K562 (cell line): ENCODE results near the gene VEGFB. TPM values are rescaled to one million over a fixed set of nuclear protein-coding genes. Genes with fewer than 3 reads are reported as not detected.

Experiments used
- BCOR ChIP-seq: fragments of 450-650 bp; IDR thresholded peaks from 2 replicates; pipeline ENCODE4 v1.6.1; 2016
- CAMTA2 ChIP-seq: fragments of 250-450 bp; sonication (Bioruptor Pico); conservative IDR thresholded peaks from 2 replicates; pipeline ENCODE4 v1.5.1; 2022
- CBX8 ChIP-seq: fragments of 200-600 bp; sonication (generic); IDR thresholded peaks from 2 replicates; pipeline ENCODE4 v1.6.1; 2012; ENCODE audit warnings: borderline replicate concordance, mixed run types, low read depth, mild to moderate bottlenecking, moderate library complexity, mixed read lengths, low read length, control low read depth, inconsistent platforms; ENCODE audit not compliant: poor library complexity, severe bottlenecking; ENCODE audit errors: extremely low read depth
- ERF ChIP-seq: fragments of 450-650 bp; formaldehyde crosslinking; IDR thresholded peaks from 2 replicates; pipeline ENCODE4 v1.4.0; 2020; ENCODE audit warnings: mild to moderate bottlenecking, mixed read lengths
- FUS ChIP-seq: fragments of 200-400 bp; formaldehyde crosslinking; optimal IDR thresholded peaks from 2 replicates; pipeline ENCODE3; 2017; ENCODE audit warnings: low read depth, low read length
- GTF2E2 ChIP-seq: fragments of 200-800 bp; sonication (Bioruptor generic); IDR thresholded peaks from 2 replicates; pipeline ENCODE4 v1.6.1; 2016; ENCODE audit warnings: missing genetic modification characterization, missing compliant biosample characterization
- HDAC1 ChIP-seq, 2 experiments: fragments of 450-650 bp; IDR thresholded peaks; 2 replicates each; pipeline ENCODE4 v1.6.1; 2016 to 2017; ENCODE audit warnings: inconsistent platforms in 1 of 2, mild to moderate bottlenecking in 1 of 2, moderate library complexity in 1 of 2
- MED1 ChIP-seq: sonication (generic); formaldehyde crosslinking; IDR thresholded peaks from 2 replicates; pipeline ENCODE4 v1.8.1; 2023; ENCODE audit warnings: missing genetic modification reagents, borderline replicate concordance
- MTA3 ChIP-seq: fragments of 450-650 bp; formaldehyde crosslinking; IDR thresholded peaks from 2 replicates; pipeline ENCODE4 v1.6.1; 2017; ENCODE audit warnings: mild to moderate bottlenecking, borderline replicate concordance
- POLR2AphosphoS5 ChIP-seq: IDR thresholded peaks from 2 replicates; pipeline ENCODE4 v1.6.1; 2011; ENCODE audit warnings: mild to moderate bottlenecking, low read depth, low read length, moderate library complexity; ENCODE audit not compliant: control insufficient read depth, insufficient read depth
- PPARD ChIP-seq: fragments of 250-450 bp; sonication (Bioruptor Pico); IDR thresholded peaks from 2 replicates; pipeline ENCODE4 v1.8.0; 2022; ENCODE audit warnings: inconsistent platforms, mild to moderate bottlenecking, moderate library complexity
- SMARCA5 ChIP-seq: fragments of 450-650 bp; IDR thresholded peaks from 2 replicates; pipeline ENCODE4 v1.6.1; 2016
- TFAM ChIP-seq: fragments of 250-450 bp; sonication (Bioruptor Pico); conservative IDR thresholded peaks from 2 replicates; pipeline ENCODE4 v1.5.0; 2021; ENCODE audit warnings: mild to moderate bottlenecking, moderate library complexity
- ZBTB8A ChIP-seq: fragments of 450-650 bp; IDR thresholded peaks from 2 replicates; pipeline ENCODE4 v1.6.1; 2018; ENCODE audit warnings: mild to moderate bottlenecking, moderate library complexity; ENCODE audit not compliant: partially characterized antibody
- ZNF551 ChIP-seq: fragments of 250-450 bp; sonication (Bioruptor Pico); IDR thresholded peaks from 2 replicates; pipeline ENCODE4 v1.5.0; 2021; ENCODE audit warnings: mild to moderate bottlenecking, moderate library complexity
- polyA plus RNA-seq, 8 experiments: library from polyadenylated mRNA; depleted of rRNA in 4 of 8; stranded (reverse) in 5 of 8; unstranded in 3 of 8; fragments of >200 nt; fragmentation: Nextera tagmentation in 2 of 8; fragmentation: Illumina TruSeq in 1 of 8; extraction: Ambion mirVana in 2 of 8; extraction: Trizol in 1 of 8; gene quantifications; 2 replicates each; pipeline versions ENCODE4 v1.2.1 to v1.2.3, GENCODE V29; 2011 to 2014; ENCODE audit warnings: inconsistent platforms in 1 of 8, missing spikeins in 1 of 8
- total RNA-seq, 7 experiments: library from RNA; depleted of rRNA in 6 of 7; stranded (reverse); fragments of >200 nt in 6 of 7; fragmentation: Illumina TruSeq in 2 of 7; extraction: Trizol in 2 of 7; gene quantifications; 2 replicates each; pipeline versions ENCODE4 v1.2.1 to v1.2.3, GENCODE V29; 2011 to 2021; ENCODE audit warnings: low replicate concordance in 1 of 7
- TF ChIP-seq, protein P1 (sequence below): fragments of 450-650 bp; IDR thresholded peaks from 2 replicates; pipeline ENCODE4 v1.6.1; 2016; ENCODE audit warnings: borderline replicate concordance
- TF ChIP-seq, protein P2 (sequence below): sonication (generic); formaldehyde crosslinking; IDR thresholded peaks from 2 replicates; pipeline ENCODE4 v1.8.1; 2023; ENCODE audit warnings: missing genetic modification reagents, mild to moderate bottlenecking, borderline replicate concordance
- TF ChIP-seq, protein P3 (sequence below): sonication (generic); formaldehyde crosslinking; IDR thresholded peaks from 2 replicates; pipeline ENCODE4 v1.8.0; 2022; ENCODE audit warnings: mild to moderate bottlenecking, low read depth, missing genetic modification reagents

VEGFB gene
- total and polyA plus RNA-seq, 9 of the 15 experiments (the other 6 are each of a cell fraction or from before 2014, with no cell fraction given) = 11.0 to 83.4 (median 25.7) TPM

GRCh38 chr11:64249563-64250414 lies 15.4 kb downstream of the VEGFB start (continued):
- TF ChIP-seq, protein P1, sequence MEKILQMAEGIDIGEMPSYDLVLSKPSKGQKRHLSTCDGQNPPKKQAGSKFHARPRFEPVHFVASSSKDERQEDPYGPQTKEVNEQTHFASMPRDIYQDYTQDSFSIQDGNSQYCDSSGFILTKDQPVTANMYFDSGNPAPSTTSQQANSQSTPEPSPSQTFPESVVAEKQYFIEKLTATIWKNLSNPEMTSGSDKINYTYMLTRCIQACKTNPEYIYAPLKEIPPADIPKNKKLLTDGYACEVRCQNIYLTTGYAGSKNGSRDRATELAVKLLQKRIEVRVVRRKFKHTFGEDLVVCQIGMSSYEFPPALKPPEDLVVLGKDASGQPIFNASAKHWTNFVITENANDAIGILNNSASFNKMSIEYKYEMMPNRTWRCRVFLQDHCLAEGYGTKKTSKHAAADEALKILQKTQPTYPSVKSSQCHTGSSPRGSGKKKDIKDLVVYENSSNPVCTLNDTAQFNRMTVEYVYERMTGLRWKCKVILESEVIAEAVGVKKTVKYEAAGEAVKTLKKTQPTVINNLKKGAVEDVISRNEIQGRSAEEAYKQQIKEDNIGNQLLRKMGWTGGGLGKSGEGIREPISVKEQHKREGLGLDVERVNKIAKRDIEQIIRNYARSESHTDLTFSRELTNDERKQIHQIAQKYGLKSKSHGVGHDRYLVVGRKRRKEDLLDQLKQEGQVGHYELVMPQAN = no peak
- TF ChIP-seq ZNF551 (no peak), GTF2E2 (no peak), TFAM (CRISPR knock-in tag) (no peak), SMARCA5 (peak; percentile 94), BCOR (peak; percentile 99), CBX8 (no peak), PPARD (CRISPR knock-in tag) (no peak), HDAC1 (IDR thresholded peaks at IDR 0.05) (peak; percentile 37 to 74; a peak in 2 of 4 replicates), MED1 (CRISPR knock-in tag) (no peak), FUS (no peak), ERF (CRISPR knock-in tag) (no peak), CAMTA2 (CRISPR knock-in tag) (no peak), ZBTB8A (no peak), MTA3 (0 out of 2 replicates have a peak, but pooled peaks have one; percentile 29), POLR2AphosphoS5 (no peak)
- TF ChIP-seq, protein P2, sequence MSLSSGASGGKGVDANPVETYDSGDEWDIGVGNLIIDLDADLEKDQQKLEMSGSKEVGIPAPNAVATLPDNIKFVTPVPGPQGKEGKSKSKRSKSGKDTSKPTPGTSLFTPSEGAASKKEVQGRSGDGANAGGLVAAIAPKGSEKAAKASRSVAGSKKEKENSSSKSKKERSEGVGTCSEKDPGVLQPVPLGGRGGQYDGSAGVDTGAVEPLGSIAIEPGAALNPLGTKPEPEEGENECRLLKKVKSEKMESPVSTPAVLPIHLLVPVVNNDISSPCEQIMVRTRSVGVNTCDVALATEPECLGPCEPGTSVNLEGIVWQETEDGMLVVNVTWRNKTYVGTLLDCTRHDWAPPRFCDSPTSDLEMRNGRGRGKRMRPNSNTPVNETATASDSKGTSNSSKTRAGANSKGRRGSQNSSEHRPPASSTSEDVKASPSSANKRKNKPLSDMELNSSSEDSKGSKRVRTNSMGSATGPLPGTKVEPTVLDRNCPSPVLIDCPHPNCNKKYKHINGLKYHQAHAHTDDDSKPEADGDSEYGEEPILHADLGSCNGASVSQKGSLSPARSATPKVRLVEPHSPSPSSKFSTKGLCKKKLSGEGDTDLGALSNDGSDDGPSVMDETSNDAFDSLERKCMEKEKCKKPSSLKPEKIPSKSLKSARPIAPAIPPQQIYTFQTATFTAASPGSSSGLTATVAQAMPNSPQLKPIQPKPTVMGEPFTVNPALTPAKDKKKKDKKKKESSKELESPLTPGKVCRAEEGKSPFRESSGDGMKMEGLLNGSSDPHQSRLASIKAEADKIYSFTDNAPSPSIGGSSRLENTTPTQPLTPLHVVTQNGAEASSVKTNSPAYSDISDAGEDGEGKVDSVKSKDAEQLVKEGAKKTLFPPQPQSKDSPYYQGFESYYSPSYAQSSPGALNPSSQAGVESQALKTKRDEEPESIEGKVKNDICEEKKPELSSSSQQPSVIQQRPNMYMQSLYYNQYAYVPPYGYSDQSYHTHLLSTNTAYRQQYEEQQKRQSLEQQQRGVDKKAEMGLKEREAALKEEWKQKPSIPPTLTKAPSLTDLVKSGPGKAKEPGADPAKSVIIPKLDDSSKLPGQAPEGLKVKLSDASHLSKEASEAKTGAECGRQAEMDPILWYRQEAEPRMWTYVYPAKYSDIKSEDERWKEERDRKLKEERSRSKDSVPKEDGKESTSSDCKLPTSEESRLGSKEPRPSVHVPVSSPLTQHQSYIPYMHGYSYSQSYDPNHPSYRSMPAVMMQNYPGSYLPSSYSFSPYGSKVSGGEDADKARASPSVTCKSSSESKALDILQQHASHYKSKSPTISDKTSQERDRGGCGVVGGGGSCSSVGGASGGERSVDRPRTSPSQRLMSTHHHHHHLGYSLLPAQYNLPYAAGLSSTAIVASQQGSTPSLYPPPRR (CRISPR knock-in tag) = no peak
- TF ChIP-seq, protein P3, sequence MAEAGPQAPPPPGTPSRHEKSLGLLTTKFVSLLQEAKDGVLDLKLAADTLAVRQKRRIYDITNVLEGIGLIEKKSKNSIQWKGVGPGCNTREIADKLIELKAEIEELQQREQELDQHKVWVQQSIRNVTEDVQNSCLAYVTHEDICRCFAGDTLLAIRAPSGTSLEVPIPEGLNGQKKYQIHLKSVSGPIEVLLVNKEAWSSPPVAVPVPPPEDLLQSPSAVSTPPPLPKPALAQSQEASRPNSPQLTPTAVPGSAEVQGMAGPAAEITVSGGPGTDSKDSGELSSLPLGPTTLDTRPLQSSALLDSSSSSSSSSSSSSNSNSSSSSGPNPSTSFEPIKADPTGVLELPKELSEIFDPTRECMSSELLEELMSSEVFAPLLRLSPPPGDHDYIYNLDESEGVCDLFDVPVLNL (CRISPR knock-in tag) = no peak
